Keratinocyte (primary cell): ENCODE results near the gene AZU1. TPM values are rescaled to one million over a fixed set of nuclear protein-coding genes. Genes with fewer than 3 reads are reported as not detected.
A peak's percentile ranks its signal among the peaks of the same experiment; 100 is the strongest.

ENCODE experiments used
- DNase-seq: peaks from one replicate; pipeline ENCODE4 v3.0.0-alpha.2; 2011; ENCODE audit warnings: low read depth, missing footprints, low spot score
- FAIRE-seq: peaks from 2 replicates; lab custom pipeline; 2011; peaks lifted over from hg19 to GRCh38; lab: Jason Lieb, UNC
- H2AFZ ChIP-seq: 2 replicates; pipeline ENCODE4 v1.6.0; 2012; ENCODE audit warnings: low read length, control low read depth, inconsistent platforms; ENCODE audit not compliant: control insufficient read depth
- H3K27ac ChIP-seq: 2 replicates; pipeline ENCODE4 v1.5.1; 2011; ENCODE audit warnings: low read length; ENCODE audit not compliant: control insufficient read depth, insufficient read depth
- H3K27me3 ChIP-seq: 3 replicates; pipeline ENCODE4 v1.6.0; 2011; ENCODE audit warnings: low read length; ENCODE audit not compliant: control insufficient read depth, insufficient read depth; ENCODE audit errors: extremely low read depth
- H3K36me3 ChIP-seq, 2 experiments: 2 replicates in 1 of 2; 3 replicates in 1 of 2; pipeline ENCODE4 v1.5.1; 2011; ENCODE audit warnings: low read length in 2 of 2, mild to moderate bottlenecking in 1 of 2; ENCODE audit not compliant: control insufficient read depth in 2 of 2, insufficient read depth in 2 of 2; ENCODE audit errors: extremely low read depth in 1 of 2
- H3K4me1 ChIP-seq: 3 replicates; pipeline ENCODE4 v1.5.1; 2011; ENCODE audit warnings: low read length; ENCODE audit not compliant: control insufficient read depth, insufficient read depth; ENCODE audit errors: extremely low read depth
- H3K4me2 ChIP-seq: 3 replicates; pipeline ENCODE4 v1.6.0; 2011; ENCODE audit warnings: low read depth, low read length; ENCODE audit not compliant: control insufficient read depth, insufficient read depth; ENCODE audit errors: extremely low read depth
- H3K4me3 ChIP-seq, 3 experiments: fragments of 200-600 bp in 1 of 3; sonication (generic) in 1 of 3; 2 replicates in 2 of 3; 3 replicates in 1 of 3; pipeline ENCODE4 v1.5.1; 2011 to 2016; ENCODE audit warnings: low read length in 3 of 3, mild to moderate bottlenecking in 3 of 3, control low read depth in 2 of 3, inconsistent platforms in 1 of 3, low read depth in 1 of 3, mixed read lengths in 1 of 3, mixed run types in 1 of 3, moderate library complexity in 1 of 3; ENCODE audit not compliant: control insufficient read depth in 2 of 3, insufficient read depth in 2 of 3; ENCODE audit errors: extremely low read depth in 1 of 3
- H3K79me2 ChIP-seq: 2 replicates; pipeline ENCODE4 v1.6.0; 2012; ENCODE audit warnings: low read length; ENCODE audit not compliant: control insufficient read depth, insufficient read depth
- H3K9ac ChIP-seq: 3 replicates; pipeline ENCODE4 v1.6.0; 2011; ENCODE audit warnings: low read length; ENCODE audit not compliant: control insufficient read depth, insufficient read depth; ENCODE audit errors: extremely low read depth
- H3K9me1 ChIP-seq: 3 replicates; pipeline ENCODE4 v1.6.0; 2011; ENCODE audit warnings: low read length; ENCODE audit not compliant: control insufficient read depth, insufficient read depth; ENCODE audit errors: extremely low read depth
- H3K9me3 ChIP-seq: 2 replicates; pipeline ENCODE4 v1.5.1; 2012; ENCODE audit warnings: low read depth, low read length; ENCODE audit not compliant: control insufficient read depth
- H4K20me1 ChIP-seq: 3 replicates; pipeline ENCODE4 v1.6.0; 2011; ENCODE audit warnings: low read length; ENCODE audit not compliant: control insufficient read depth, insufficient read depth; ENCODE audit errors: extremely low read depth
- CTCF ChIP-seq, 3 experiments: IDR thresholded peaks in 1 of 3; conservative IDR thresholded peaks in 1 of 3; optimal IDR thresholded peaks in 1 of 3; 2 replicates in 2 of 3; 3 replicates in 1 of 3; pipeline versions ENCODE3 to v1.5.1; 2011; ENCODE audit warnings: low read length in 3 of 3, mild to moderate bottlenecking in 3 of 3, moderate library complexity in 2 of 3, control low read depth in 1 of 3, inconsistent platforms in 1 of 3; ENCODE audit not compliant: insufficient read depth in 2 of 3; ENCODE audit errors: extremely low read depth in 1 of 3
- EZH2 ChIP-seq: IDR thresholded peaks from one replicate; pipeline ENCODE4 v1.6.1; 2012; ENCODE audit warnings: inconsistent platforms, mild to moderate bottlenecking, low read length, moderate library complexity
- dilution Hi-C: fragments of 300-500 bp; cut with MboI; formaldehyde crosslinking; loops from one replicate; pipeline ENCODE4 v1.7.0; 2020; ENCODE audit warnings: low sequenced_read_pairs; ENCODE audit not compliant: extremely low pct_ligation_motif_present
- polyA plus RNA-seq, 5 experiments: library from polyadenylated mRNA; depleted of rRNA in 3 of 5; stranded (reverse) in 3 of 5; stranded (forward) in 1 of 5; unstranded in 1 of 5; fragments of >200 nt; gene quantifications; 1 replicate in 1 of 5; 2 replicates in 3 of 5; 3 replicates in 1 of 5; pipeline versions ENCODE4 v1.2.1 to v1.2.3, GENCODE V29; 2011 to 2012; ENCODE audit warnings: missing spikeins in 2 of 5, low read depth in 1 of 5, low replicate concordance in 1 of 5

Gene AZU1
- polyA plus RNA-seq, 1 donor (not counting 4 experiments of a cell fraction or from before 2014, with no cell fraction given), result not detected

DNA sequence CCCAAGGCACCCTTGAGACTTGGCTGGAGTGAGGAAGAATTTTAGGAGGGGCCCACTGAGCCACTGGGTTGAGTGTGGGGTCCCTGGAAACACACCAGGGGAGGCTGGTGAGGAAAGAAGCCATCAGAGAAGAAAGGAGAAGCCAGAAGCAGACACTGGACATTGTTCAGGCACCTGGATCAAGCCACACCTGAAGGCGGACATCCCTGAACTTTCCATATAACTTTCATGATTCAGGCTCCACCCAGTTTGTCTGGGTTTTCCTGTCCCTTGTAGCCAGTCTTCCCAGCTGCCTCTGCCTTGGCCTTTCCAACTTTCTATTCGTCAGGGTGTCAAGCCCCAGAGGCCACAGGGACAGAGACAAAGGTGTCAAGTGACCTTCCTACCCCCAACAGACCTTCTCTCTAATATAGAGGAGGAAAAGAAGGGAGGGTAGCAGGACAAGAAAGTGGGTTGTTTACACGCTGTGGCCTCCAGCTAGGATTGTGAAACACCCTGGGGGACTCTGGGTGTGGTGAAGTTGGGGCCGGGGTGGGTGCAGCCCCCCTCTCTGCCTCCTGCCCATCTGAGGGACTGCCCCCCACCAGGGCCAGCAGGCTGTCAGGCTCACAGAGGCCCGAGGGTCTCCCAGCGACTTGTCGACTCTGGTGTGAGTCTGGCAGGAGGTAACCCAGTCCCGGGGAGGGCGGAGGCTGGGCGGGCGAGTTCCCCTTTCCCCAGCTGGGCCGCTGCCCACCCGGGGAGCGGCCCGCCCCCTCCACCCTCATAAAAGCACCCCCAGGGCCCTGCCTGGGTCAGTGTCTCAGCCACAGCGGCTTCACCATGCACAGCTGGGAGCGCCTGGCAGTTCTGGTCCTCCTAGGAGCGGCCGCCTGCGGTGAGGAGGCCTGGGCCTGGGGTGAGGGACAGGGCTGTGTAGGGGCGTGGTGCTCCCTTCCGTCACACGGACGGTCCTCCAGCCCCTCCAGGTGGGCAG is 31.5 kb downstream of the AZU1 start, which contains the start of gene CFD:
CFD (plus strand) TSS at position 797 of the 976 bp plus-strand sequence; CDS start at position 823, 26 bp downstream.
- H3K36me3 ChIP-seq, result no peaks in the 10 kb centered on the region
- H3K9ac ChIP-seq, result no peak within 1 kb of the TSS
- peak within 1 kb of the TSS; percentile 51 for H3K4me2 ChIP-seq
- no peaks in the 10 kb centered on the region for H4K20me1 ChIP-seq
- no peak for FAIRE-seq
- no peaks in the 10 kb centered on the region for H3K79me2 ChIP-seq
- peak within 1 kb of the TSS in 2 of 3 experiments; percentile 10 to 31 for H3K4me3 ChIP-seq
- H3K27me3 ChIP-seq, result peaks cover 13% of the 10 kb centered on the region
- no peaks in the 10 kb centered on the region for H3K9me1 ChIP-seq
- no peak for TF ChIP-seq CTCF (optimal IDR thresholded peaks at IDR 0.05 in 1 of 3, IDR thresholded peaks at IDR 0.05 in 1 of 3, conservative IDR thresholded peaks at IDR 0.05 in 1 of 3; ENCODE audit: extremely low read depth in 1 of 3, insufficient read depth in 2 of 3, low read length in 3 of 3)
- TF ChIP-seq EZH2, result no peak
- dilution Hi-C loops, result no loop called here
- peak within 1 kb of the TSS; percentile 43 for H2AFZ ChIP-seq
- H3K4me1 ChIP-seq, result peaks cover 3% of the 10 kb centered on the region
- H3K27ac ChIP-seq, result no peak within 1 kb of the TSS
- no peak for DNase-seq
- no peaks in the 10 kb centered on the region for H3K9me3 ChIP-seq

DNA sequence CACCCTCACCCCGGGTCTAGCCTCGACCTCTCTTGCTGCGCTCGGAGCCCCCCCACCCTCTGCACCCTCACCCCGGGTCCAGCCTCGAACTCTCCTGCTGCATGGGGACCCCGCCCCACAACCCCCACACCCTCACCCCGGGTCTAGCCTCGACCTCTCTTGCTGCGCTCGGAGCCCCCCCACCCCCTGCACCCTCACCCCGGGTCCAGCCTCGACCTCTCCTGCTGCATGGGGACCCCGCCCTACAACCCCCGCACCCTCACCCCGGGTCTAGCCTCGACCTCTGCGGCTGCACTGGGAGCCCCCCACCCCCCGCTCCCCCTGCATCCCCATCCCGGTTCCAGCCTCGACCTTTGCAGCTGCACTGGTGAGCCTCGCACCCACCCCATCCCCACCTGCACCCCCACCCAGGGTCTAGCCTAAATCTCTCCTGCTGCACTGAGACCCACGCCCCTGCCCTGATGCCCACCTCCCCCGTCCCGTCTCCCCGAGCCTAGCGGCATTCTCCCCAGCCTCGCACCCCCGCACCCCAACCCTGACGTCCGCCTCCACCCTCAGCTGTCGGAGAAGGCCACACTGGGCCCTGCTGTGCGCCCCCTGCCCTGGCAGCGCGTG is 33.6 kb downstream of the AZU1 start:
- H3K4me1 ChIP-seq, result peaks cover 3% of the 10 kb centered on the region
- no peaks in the 10 kb centered on the region for H3K79me2 ChIP-seq
- no peak overlapping the region for H3K27ac ChIP-seq
- TF ChIP-seq CTCF (optimal IDR thresholded peaks at IDR 0.05 in 1 of 3, IDR thresholded peaks at IDR 0.05 in 1 of 3, conservative IDR thresholded peaks at IDR 0.05 in 1 of 3; ENCODE audit: extremely low read depth in 1 of 3, insufficient read depth in 2 of 3, low read length in 3 of 3), result no peak
- TF ChIP-seq EZH2, result no peak
- H3K9ac ChIP-seq, result no peak overlapping the region
- no peak overlapping the region for H2AFZ ChIP-seq
- no peaks in the 10 kb centered on the region for H3K9me1 ChIP-seq
- dilution Hi-C loops, result no loop called here
- DNase-seq (no peak), FAIRE-seq (no peak)
- no peak overlapping the region for H3K4me3 ChIP-seq
- no peaks in the 10 kb centered on the region for H3K9me3 ChIP-seq
- H3K36me3 ChIP-seq, result no peaks in the 10 kb centered on the region
- peaks cover 12% of the 10 kb centered on the region for H3K27me3 ChIP-seq
- peak overlapping the region; percentile 37 for H3K4me2 ChIP-seq
- H4K20me1 ChIP-seq, result no peaks in the 10 kb centered on the region
